H1 (cell line): ENCODE measurements around the gene FANCI. TPM values are rescaled to one million over a fixed set of nuclear protein-coding genes. Genes with fewer than 3 reads are reported as not detected.

Source experiments
- CTCF ChIA-PET: fragments of 300-600 bp; sonication (Branson Sonifier 250); formaldehyde crosslinking; loops from one replicate; lab custom pipeline; 2021; ENCODE audit not compliant: partially characterized antibody; lab: Charles Lee
- POLR2A ChIA-PET: fragments of 300-600 bp; sonication (Branson Sonifier 250); formaldehyde crosslinking; loops from one replicate; lab custom pipeline; 2021; ENCODE audit warnings: inconsistent platforms; ENCODE audit not compliant: partially characterized antibody; lab: Charles Lee
- DNase-seq, 2 experiments: peaks; one replicate each; pipeline versions ENCODE4 v3.0.0 to v3.0.0-alpha.2; 2010 to 2022; ENCODE audit warnings: low spot score in 2 of 2, low read depth in 1 of 2, mixed read lengths in 1 of 2
- FAIRE-seq: peaks from 2 replicates; lab custom pipeline; 2011; peaks lifted over from hg19 to GRCh38; lab: Jason Lieb, UNC
- H2AFZ ChIP-seq: 2 replicates; pipeline ENCODE4 v1.8.1; 2012; ENCODE audit warnings: low read length, inconsistent platforms
- H2AK5ac ChIP-seq: 2 replicates; pipeline ENCODE4 v1.6.1; 2013; ENCODE audit warnings: low read depth, low read length
- H2BK120ac ChIP-seq: replicated peaks from 2 replicates; pipeline ENCODE3; 2013; ENCODE audit warnings: low read depth, low read length, inconsistent platforms
- H2BK12ac ChIP-seq: 2 replicates; pipeline ENCODE4 v1.6.1; 2013; ENCODE audit warnings: low read depth, low read length
- H2BK15ac ChIP-seq: 2 replicates; pipeline ENCODE4 v1.6.1; 2013; ENCODE audit warnings: low read length
- H2BK20ac ChIP-seq: 2 replicates; pipeline ENCODE4 v1.6.1; 2013; ENCODE audit warnings: low read length
- H2BK5ac ChIP-seq: 2 replicates; pipeline ENCODE4 v1.6.1; 2013; ENCODE audit warnings: low read depth, low read length
- H3K14ac ChIP-seq: 2 replicates; pipeline ENCODE4 v1.6.1; 2013; ENCODE audit warnings: inconsistent platforms; ENCODE audit not compliant: insufficient read length
- H3K18ac ChIP-seq: 2 replicates; pipeline ENCODE4 v1.6.1; 2013; ENCODE audit warnings: low read length; ENCODE audit errors: extremely low read depth
- H3K23ac ChIP-seq: 2 replicates; pipeline ENCODE4 v1.6.1; 2013; ENCODE audit warnings: inconsistent platforms; ENCODE audit not compliant: insufficient read length
- H3K23me2 ChIP-seq: 2 replicates; pipeline ENCODE4 v1.6.1; 2013; ENCODE audit warnings: low read depth, low read length
- H3K27ac ChIP-seq: 2 replicates; pipeline ENCODE4 v1.6.1; 2011; ENCODE audit warnings: low read depth, low read length, inconsistent platforms
- H3K27me3 ChIP-seq, 4 experiments: replicated peaks in 1 of 4; 1 replicate in 1 of 4; 2 replicates in 3 of 4; pipeline versions ENCODE4 v1.6.1 to v1.8.1; 2011 to 2013; ENCODE audit warnings: low read length in 3 of 4, mild to moderate bottlenecking in 3 of 4, inconsistent platforms in 2 of 4, mixed read lengths in 2 of 4, moderate library complexity in 1 of 4; ENCODE audit not compliant: control insufficient read depth in 3 of 4, insufficient read depth in 3 of 4; ENCODE audit errors: extremely low read depth in 1 of 4
- H3K36me3 ChIP-seq, 4 experiments: 2 replicates each; pipeline versions ENCODE4 v1.6.1 to v1.8.1; 2011 to 2013; ENCODE audit warnings: mild to moderate bottlenecking in 4 of 4, low read length in 3 of 4, moderate library complexity in 2 of 4, control low read depth in 1 of 4, inconsistent platforms in 1 of 4; ENCODE audit not compliant: insufficient read depth in 4 of 4, control insufficient read depth in 2 of 4
- H3K4ac ChIP-seq: replicated peaks from 2 replicates; pipeline ENCODE3; 2013; ENCODE audit warnings: low read length, low read depth, mixed read lengths, inconsistent platforms; ENCODE audit not compliant: insufficient read length
- H3K4me1 ChIP-seq, 4 experiments: replicated peaks in 1 of 4; 1 replicate in 1 of 4; 2 replicates in 3 of 4; pipeline versions ENCODE4 v1.6.1 to v1.8.1; 2011 to 2013; ENCODE audit warnings: low read length in 3 of 4, inconsistent platforms in 2 of 4, mixed read lengths in 1 of 4; ENCODE audit not compliant: insufficient read depth in 4 of 4, control insufficient read depth in 3 of 4
- H3K4me2 ChIP-seq, 2 experiments: 2 replicates each; pipeline versions ENCODE4 v1.6.1 to v1.8.1; 2011 to 2013; ENCODE audit warnings: low read depth in 2 of 2, low read length in 2 of 2, control low read depth in 1 of 2, inconsistent platforms in 1 of 2, mild to moderate bottlenecking in 1 of 2; ENCODE audit not compliant: insufficient read depth in 1 of 2
- H3K4me3 ChIP-seq, 4 experiments: fragments of 200-600, 300-600 bp in 1 of 4; sonication (generic), shearing (Covaris generic), sonication (Bioruptor Twin) in 1 of 4; 2 replicates each; pipeline versions ENCODE4 v1.5.1 to v1.8.1; 2011 to 2016; ENCODE audit warnings: low read length in 4 of 4, low read depth in 3 of 4, control low read depth in 2 of 4, inconsistent platforms in 2 of 4, mild to moderate bottlenecking in 2 of 4, mixed read lengths in 1 of 4, moderate library complexity in 1 of 4; ENCODE audit not compliant: insufficient read depth in 2 of 4; ENCODE audit errors: extremely low read depth in 1 of 4
- H3K56ac ChIP-seq: replicated peaks from 2 replicates; pipeline ENCODE3; 2013; ENCODE audit warnings: low read depth, mild to moderate bottlenecking, mixed read lengths, low read length, inconsistent platforms; ENCODE audit not compliant: insufficient read length
- H3K79me1 ChIP-seq: 2 replicates; pipeline ENCODE4 v1.6.1; 2013; ENCODE audit warnings: low read depth, low read length, control low read depth
- H3K79me2 ChIP-seq, 2 experiments: 2 replicates each; pipeline versions ENCODE4 v1.6.1 to v1.8.1; 2012 to 2013; ENCODE audit warnings: low read length in 2 of 2, mild to moderate bottlenecking in 2 of 2, inconsistent platforms in 1 of 2; ENCODE audit not compliant: insufficient read depth in 2 of 2, control insufficient read depth in 1 of 2
- H3K9ac ChIP-seq, 4 experiments: replicated peaks in 1 of 4; 1 replicate in 1 of 4; 2 replicates in 3 of 4; pipeline versions ENCODE4 v1.6.1 to v1.8.1; 2011 to 2013; ENCODE audit warnings: low read depth in 3 of 4, low read length in 3 of 4, control low read depth in 2 of 4, mild to moderate bottlenecking in 2 of 4, moderate library complexity in 2 of 4, inconsistent platforms in 1 of 4; ENCODE audit errors: extremely low read depth in 1 of 4
- H3K9me3 ChIP-seq, 2 experiments: 2 replicates each; pipeline versions ENCODE4 v1.6.1 to v1.8.1; 2012 to 2013; ENCODE audit warnings: mild to moderate bottlenecking in 2 of 2, moderate library complexity in 2 of 2, control low read depth in 1 of 2, inconsistent platforms in 1 of 2, low read depth in 1 of 2, low read length in 1 of 2, mixed read lengths in 1 of 2; ENCODE audit not compliant: insufficient read depth in 2 of 2
- H4K20me1 ChIP-seq, 2 experiments: replicated peaks in 1 of 2; 2 replicates each; pipeline versions ENCODE3 to v1.8.1; 2011 to 2013; ENCODE audit warnings: inconsistent platforms in 2 of 2, low read length in 2 of 2, mild to moderate bottlenecking in 1 of 2; ENCODE audit not compliant: insufficient read depth in 2 of 2, control insufficient read depth in 1 of 2
- H4K5ac ChIP-seq: 2 replicates; pipeline ENCODE4 v1.6.1; 2013; ENCODE audit warnings: low read length, low read depth, mixed read lengths, inconsistent platforms; ENCODE audit not compliant: insufficient read length
- H4K8ac ChIP-seq: 2 replicates; pipeline ENCODE4 v1.8.0; 2013; ENCODE audit warnings: mild to moderate bottlenecking, moderate library complexity, low read length, inconsistent platforms; ENCODE audit not compliant: insufficient read depth; ENCODE audit errors: extremely low read depth
- H4K91ac ChIP-seq: replicated peaks from 2 replicates; pipeline ENCODE3; 2013; ENCODE audit warnings: low read length, mixed read lengths, inconsistent platforms; ENCODE audit not compliant: insufficient read length
- PHF8 ChIP-seq: fragments of 200-600 bp; sonication (generic); conservative IDR thresholded peaks from 2 replicates; pipeline ENCODE4 v1.7.1; 2012; ENCODE audit warnings: low read depth, mild to moderate bottlenecking, inconsistent platforms, low read length, moderate library complexity
- POLR2A ChIP-seq, 2 experiments: IDR thresholded peaks; 1 replicate in 1 of 2; 2 replicates in 1 of 2; pipeline ENCODE4 v1.6.1; 2011; ENCODE audit warnings: low read depth in 2 of 2, low read length in 2 of 2, mild to moderate bottlenecking in 2 of 2; ENCODE audit errors: control extremely low read depth in 1 of 2
- POLR2AphosphoS5 ChIP-seq: IDR thresholded peaks from 2 replicates; pipeline ENCODE4 v1.6.1; 2011; ENCODE audit warnings: low read depth, low read length
- WGBS, 2 experiments: shearing (Covaris generic) in 1 of 2; methylation state at CpG; one replicate each; pipeline versions ENCODE4 v1.1.6 to v1.1.7; 2013 to 2015; ENCODE audit warnings: low lambda C conversion rate in 2 of 2, mixed read lengths in 2 of 2, inconsistent platforms in 1 of 2, low coverage in 1 of 2, missing lambda C conversion rate in 1 of 2; ENCODE audit not compliant: insufficient replicate concordance in 2 of 2, insufficient coverage in 1 of 2, insufficient read length in 1 of 2; ENCODE audit errors: extremely low coverage in 1 of 2, missing lambda C conversion rate in 1 of 2; 5-methylcytosine and 5-hydroxymethylcytosine counted together
- polyA plus RNA-seq, 7 experiments: library from polyadenylated mRNA; depleted of rRNA in 3 of 7; stranded (reverse) in 5 of 7; unstranded in 2 of 7; fragments of >200 nt in 5 of 7; fragments of 200-250 nt in 2 of 7; gene quantifications; 1 replicate in 5 of 7; 2 replicates in 1 of 7; 4 replicates in 1 of 7; pipeline versions ENCODE4 v1.2.1 to v1.2.3, GENCODE V29; 2011 to 2013; ENCODE audit warnings: missing spikeins in 2 of 7, mixed read lengths in 2 of 7
- total RNA-seq: library from RNA; stranded (reverse); fragmentation: NEBNext Ultra II Directional; extraction: Animal tissue kit (Norgen Biotek cat#: 25700); gene quantifications from 2 replicates; pipeline ENCODE4 v1.2.1, GENCODE V29; 2021

Gene FANCI
- total and polyA plus RNA-seq, 2 of the 8 experiments (the other 6 are each of a cell fraction or from before 2014, with no cell fraction given), result 37.8 to 115 TPM

DNA sequence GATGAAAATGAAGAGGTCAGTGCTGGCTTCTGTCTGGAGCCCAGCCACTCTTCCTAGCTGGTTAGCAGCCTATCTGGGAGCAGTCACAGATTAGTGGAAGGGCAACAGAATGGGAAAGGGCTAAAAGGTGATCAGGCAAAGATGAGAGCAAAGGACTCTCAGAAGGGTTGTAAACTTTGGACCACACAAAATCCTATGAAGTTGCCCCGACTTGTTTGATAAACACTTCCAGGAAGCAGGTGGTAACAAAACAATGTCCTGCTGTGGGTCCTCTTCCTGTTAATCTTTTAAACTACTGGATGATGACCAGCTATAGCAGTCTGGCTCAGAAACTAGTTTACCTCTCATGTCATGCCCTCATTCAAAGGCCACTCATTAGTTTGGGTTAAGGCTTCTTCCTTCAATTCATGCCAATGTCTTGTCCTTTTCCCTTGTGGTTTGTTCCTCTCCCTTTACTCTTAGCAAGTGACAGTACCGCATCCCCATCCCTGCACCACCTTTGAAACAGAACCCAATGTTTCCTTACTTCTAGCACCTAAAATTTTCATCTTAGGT lies 71.7 kb downstream of the FANCI start:
- H2AFZ ChIP-seq, result no peak overlapping the region
- no peak overlapping the region for H3K14ac ChIP-seq
- no peaks in the 10 kb centered on the region for H3K4me1 ChIP-seq
- H3K9me3 ChIP-seq, result no peaks in the 10 kb centered on the region
- DNase-seq, result no peak
- H2BK15ac ChIP-seq, result no peak overlapping the region
- no peak overlapping the region for H4K8ac ChIP-seq
- H3K27me3 ChIP-seq, result no peaks in the 10 kb centered on the region
- no peak overlapping the region for H3K4ac ChIP-seq
- no peaks in the 10 kb centered on the region; the same call in 1 of the 2 replicates for H3K23me2 ChIP-seq
- H4K20me1 ChIP-seq, result peaks cover under 1 to 9% of the 10 kb centered on the region in 2 experiments
- no peak overlapping the region for H3K4me3 ChIP-seq
- no peak overlapping the region for H2BK5ac ChIP-seq
- H2BK120ac ChIP-seq, result no peak overlapping the region
- WGBS, 2 experiments, result 89% methylated on average over 2 of the region's 2 CpGs; no CpG with 5 or more reads in 1 of the 2 experiments
- H3K56ac ChIP-seq, result no peak overlapping the region
- H3K18ac ChIP-seq, result no peak overlapping the region
- H3K36me3 ChIP-seq, result peaks cover 35 to 89% (median 72%) of the 10 kb centered on the region in 4 experiments
- H4K91ac ChIP-seq, result no peak overlapping the region
- FAIRE-seq, result no peak
- no peak overlapping the region for H3K4me2 ChIP-seq
- no peak overlapping the region for H2AK5ac ChIP-seq
- no peak overlapping the region for H3K9ac ChIP-seq
- H2BK20ac ChIP-seq, result no peak overlapping the region
- H4K5ac ChIP-seq, result no peak overlapping the region
- TF ChIP-seq POLR2AphosphoS5, result 0 out of 2 replicates have a peak, but pooled peaks have one; percentile 35
- TF ChIP-seq POLR2A (IDR thresholded peaks at IDR 0.05; ENCODE audit: control extremely low read depth in 1 of 2, low read depth in 2 of 2, low read length in 2 of 2), result peak; percentile 26 to 71; a peak in 2 of 3 replicates
- TF ChIP-seq PHF8, result no peak
- no peaks in the 10 kb centered on the region for H3K79me2 ChIP-seq
- H2BK12ac ChIP-seq, result no peak overlapping the region
- peaks cover 2% of the 10 kb centered on the region; the same call in 1 of the 2 replicates for H3K79me1 ChIP-seq
- ChIA-PET POLR2A (interaction anchor here (1.0 to 20.0 kb wide), 2 partner anchors 11 to 12 kb away, joined by 4 to 250 read pairs; partner anchors contain the start of gene POLG), CTCF (interaction anchor here (0.9 to 1.8 kb wide), 3 partner anchors 9 to 108 kb away, joined by 3 to 4 read pairs (median 3); no protein-coding TSS in a partner anchor)
- no peak overlapping the region for H3K27ac ChIP-seq
- H3K23ac ChIP-seq, result no peak overlapping the region
